Astrocyte (in vitro differentiated cells and primary cell): Measurements from ENCODE around the gene DENND1C. TPM values are rescaled to one million over a fixed set of nuclear protein-coding genes. Genes with fewer than 3 reads are reported as not detected.
A peak's percentile ranks its signal among the peaks of the same experiment; 100 is the strongest.

Experiments used
- DNase-seq: peaks from one replicate; pipeline ENCODE4 v3.0.0-alpha.2; 2010; ENCODE audit warnings: low read depth
- FAIRE-seq: peaks from 2 replicates; lab custom pipeline; 2011; peaks lifted over from hg19 to GRCh38; lab: Jason Lieb, UNC
- H2AFZ ChIP-seq: 2 replicates; pipeline ENCODE4 v1.6.0; 2012; ENCODE audit warnings: low read depth, low read length, inconsistent platforms
- H3K27ac ChIP-seq: 2 replicates; pipeline ENCODE4 v1.5.1; 2011; ENCODE audit warnings: low read depth, low read length, inconsistent platforms
- H3K27me3 ChIP-seq: 2 replicates; pipeline ENCODE4 v1.6.0; 2011; ENCODE audit warnings: low read length, inconsistent platforms; ENCODE audit not compliant: insufficient read depth
- H3K36me3 ChIP-seq: 2 replicates; pipeline ENCODE4 v1.5.1; 2011; ENCODE audit warnings: low read length, inconsistent platforms; ENCODE audit not compliant: insufficient read depth
- H3K4me1 ChIP-seq: 2 replicates; pipeline ENCODE4 v1.5.1; 2011; ENCODE audit warnings: low read length, inconsistent platforms; ENCODE audit not compliant: insufficient read depth
- H3K4me2 ChIP-seq: 2 replicates; pipeline ENCODE4 v1.6.0; 2012; ENCODE audit warnings: low read length, inconsistent platforms
- H3K4me3 ChIP-seq: 2 replicates; pipeline ENCODE4 v1.5.1; 2011; ENCODE audit warnings: low read depth, mild to moderate bottlenecking, low read length, inconsistent platforms; ENCODE audit not compliant: insufficient read depth
- H3K79me2 ChIP-seq: 2 replicates; pipeline ENCODE4 v1.6.0; 2012; ENCODE audit warnings: mild to moderate bottlenecking, low read length, inconsistent platforms; ENCODE audit not compliant: insufficient read depth
- H3K9ac ChIP-seq: 2 replicates; pipeline ENCODE4 v1.6.0; 2012; ENCODE audit warnings: mild to moderate bottlenecking, low read length, inconsistent platforms
- H3K9me3 ChIP-seq: 2 replicates; pipeline ENCODE4 v1.5.1; 2012; ENCODE audit warnings: low read depth, mild to moderate bottlenecking, low read length, inconsistent platforms; ENCODE audit not compliant: insufficient read depth
- H4K20me1 ChIP-seq: 2 replicates; pipeline ENCODE4 v1.6.0; 2012; ENCODE audit warnings: low read length, inconsistent platforms; ENCODE audit not compliant: insufficient read depth
- H3K27ac Mint-ChIP-seq: one replicate; pipeline ENCODE4 v1.8.0; 2021; ENCODE audit warnings: mild to moderate bottlenecking, mixed read lengths; ENCODE audit not compliant: unreplicated experiment
- H3K27me3 Mint-ChIP-seq: one replicate; pipeline ENCODE4 v1.8.0; 2021; ENCODE audit warnings: low read depth, mixed read lengths; ENCODE audit not compliant: unreplicated experiment
- H3K36me3 Mint-ChIP-seq: one replicate; pipeline ENCODE4 v1.8.0; 2021; ENCODE audit warnings: low read depth, mixed read lengths; ENCODE audit not compliant: unreplicated experiment
- H3K4me1 Mint-ChIP-seq: one replicate; pipeline ENCODE4 v1.8.0; 2021; ENCODE audit warnings: low read depth, mixed read lengths; ENCODE audit not compliant: unreplicated experiment
- H3K4me3 Mint-ChIP-seq: one replicate; pipeline ENCODE4 v1.8.0; 2021; ENCODE audit warnings: mild to moderate bottlenecking, moderate library complexity, mixed read lengths; ENCODE audit not compliant: unreplicated experiment
- H3K9me3 Mint-ChIP-seq: one replicate; pipeline ENCODE4 v1.8.0; 2021; ENCODE audit warnings: mild to moderate bottlenecking, mixed read lengths; ENCODE audit not compliant: unreplicated experiment
- EZH2 ChIP-seq: IDR thresholded peaks from 2 replicates; pipeline ENCODE4 v1.6.1; 2012; ENCODE audit warnings: mild to moderate bottlenecking, low read length, inconsistent platforms; ENCODE audit not compliant: insufficient read depth
- total RNA-seq: library from RNA; stranded (reverse); gene quantifications from 2 replicates; pipeline ENCODE4 v1.2.1, GENCODE V29; 2021
- TF ChIP-seq, protein P1 (sequence below): IDR thresholded peaks from 2 replicates; pipeline ENCODE4 v1.5.1; 2011; ENCODE audit warnings: low read depth, mild to moderate bottlenecking, inconsistent platforms, low read length, moderate library complexity; ENCODE audit not compliant: insufficient read depth

Gene DENND1C
- total RNA-seq, 1 donor from 2014 or later = not detected

DNA sequence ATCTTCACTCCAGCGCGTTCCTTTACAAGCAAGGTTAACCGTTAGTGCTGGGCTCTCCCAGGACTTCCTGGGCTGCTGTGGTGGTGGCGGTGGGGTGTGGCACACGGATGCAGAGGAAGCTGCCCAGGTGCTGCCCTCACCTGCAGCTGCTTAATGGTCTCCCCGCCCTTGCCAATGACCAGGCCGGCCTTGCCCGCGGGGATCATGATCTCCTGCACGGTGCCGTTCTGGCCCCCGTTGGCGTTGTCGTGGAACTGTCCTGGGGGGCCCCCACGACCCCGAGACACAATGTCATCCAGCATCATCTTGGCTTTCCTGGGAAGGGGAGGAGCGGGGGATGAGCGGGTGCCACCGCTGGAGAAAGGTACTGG, 63.0 kb downstream of the DENND1C start:
- no peak overlapping the region for H2AFZ ChIP-seq
- FAIRE-seq = no peak
- Mint-ChIP-seq H3K9me3 (no peaks in the 10 kb centered on the region), H3K27me3 (no peaks in the 10 kb centered on the region), H3K27ac (no peak overlapping the region), H3K4me1 (peaks cover 10% of the 10 kb centered on the region), H3K4me3 (no peak overlapping the region), H3K36me3 (peaks cover 6% of the 10 kb centered on the region)
- H3K4me2 ChIP-seq = no peak overlapping the region
- H3K9me3 ChIP-seq = no peaks in the 10 kb centered on the region
- H3K27me3 ChIP-seq = no peaks in the 10 kb centered on the region
- H4K20me1 ChIP-seq = peaks cover 64% of the 10 kb centered on the region
- no peak for DNase-seq
- H3K36me3 ChIP-seq = peaks cover 28% of the 10 kb centered on the region
- no peak overlapping the region for H3K27ac ChIP-seq
- H3K9ac ChIP-seq = no peak overlapping the region
- H3K4me1 ChIP-seq = peaks cover 11% of the 10 kb centered on the region
- H3K79me2 ChIP-seq = peaks cover 59% of the 10 kb centered on the region
- TF ChIP-seq, protein P1, sequence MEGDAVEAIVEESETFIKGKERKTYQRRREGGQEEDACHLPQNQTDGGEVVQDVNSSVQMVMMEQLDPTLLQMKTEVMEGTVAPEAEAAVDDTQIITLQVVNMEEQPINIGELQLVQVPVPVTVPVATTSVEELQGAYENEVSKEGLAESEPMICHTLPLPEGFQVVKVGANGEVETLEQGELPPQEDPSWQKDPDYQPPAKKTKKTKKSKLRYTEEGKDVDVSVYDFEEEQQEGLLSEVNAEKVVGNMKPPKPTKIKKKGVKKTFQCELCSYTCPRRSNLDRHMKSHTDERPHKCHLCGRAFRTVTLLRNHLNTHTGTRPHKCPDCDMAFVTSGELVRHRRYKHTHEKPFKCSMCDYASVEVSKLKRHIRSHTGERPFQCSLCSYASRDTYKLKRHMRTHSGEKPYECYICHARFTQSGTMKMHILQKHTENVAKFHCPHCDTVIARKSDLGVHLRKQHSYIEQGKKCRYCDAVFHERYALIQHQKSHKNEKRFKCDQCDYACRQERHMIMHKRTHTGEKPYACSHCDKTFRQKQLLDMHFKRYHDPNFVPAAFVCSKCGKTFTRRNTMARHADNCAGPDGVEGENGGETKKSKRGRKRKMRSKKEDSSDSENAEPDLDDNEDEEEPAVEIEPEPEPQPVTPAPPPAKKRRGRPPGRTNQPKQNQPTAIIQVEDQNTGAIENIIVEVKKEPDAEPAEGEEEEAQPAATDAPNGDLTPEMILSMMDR = no peak
- TF ChIP-seq EZH2 = no peak
- H3K4me3 ChIP-seq = no peak overlapping the region

DNA sequence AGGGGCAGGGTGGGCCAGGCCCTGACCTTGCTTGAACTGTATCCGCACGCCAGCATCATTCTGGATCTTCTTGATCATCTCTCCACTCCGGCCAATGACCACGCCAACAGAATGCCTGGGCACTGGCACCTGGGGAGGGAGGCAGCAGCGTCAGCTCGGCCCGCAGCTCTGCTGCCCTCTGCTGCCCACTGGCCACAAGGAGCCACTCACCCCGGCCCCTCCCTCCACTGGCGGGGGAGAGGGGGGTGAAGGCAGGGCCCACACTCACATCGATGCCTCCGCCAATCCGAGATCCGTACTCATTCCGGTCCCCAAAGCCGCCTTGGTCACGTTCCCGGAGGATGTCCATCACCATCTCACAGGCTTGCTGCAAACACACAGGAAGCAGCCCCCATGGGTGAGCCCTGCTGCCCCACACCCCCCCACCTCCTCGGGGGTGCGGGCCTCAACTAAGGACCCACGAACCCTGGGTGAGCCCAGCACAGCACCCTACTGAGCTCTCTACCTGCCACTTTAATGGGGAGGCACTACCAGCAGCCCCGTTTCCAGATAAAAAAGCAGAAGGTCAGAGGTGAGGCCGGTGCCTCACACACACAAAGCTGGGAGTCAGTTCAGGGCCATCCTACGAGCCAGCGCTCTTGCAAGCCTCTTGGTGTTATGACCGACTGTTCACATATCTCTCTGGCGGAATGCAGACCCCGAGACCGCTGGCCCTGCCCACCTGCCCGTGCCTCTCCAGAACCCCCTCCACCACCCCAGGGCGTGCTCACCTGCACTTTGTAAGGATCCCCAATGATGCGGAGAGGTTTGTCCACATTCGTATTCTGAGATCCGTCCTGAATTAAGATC, 63.6 kb downstream of the DENND1C start:
- H3K4me1 Mint-ChIP-seq = peaks cover 10% of the 10 kb centered on the region

More for the DNA sequence above, 63.6 kb downstream of the DENND1C start:
- no peaks in the 10 kb centered on the region for H3K27me3 ChIP-seq
- no peak overlapping the region for H3K27ac ChIP-seq
- DNase-seq (no peak), FAIRE-seq (no peak)
- H2AFZ ChIP-seq = no peak overlapping the region
- H3K27ac Mint-ChIP-seq = no peak overlapping the region
- TF ChIP-seq EZH2 = no peak
- TF ChIP-seq, protein P1 = peak; percentile 21
- H3K4me2 ChIP-seq = no peak overlapping the region
- no peak overlapping the region for H3K4me3 ChIP-seq
- peaks cover 28% of the 10 kb centered on the region for H3K36me3 ChIP-seq
- no peak overlapping the region for H3K4me3 Mint-ChIP-seq
- H3K9me3 Mint-ChIP-seq = no peaks in the 10 kb centered on the region
- peaks cover 58% of the 10 kb centered on the region for H4K20me1 ChIP-seq
- H3K4me1 ChIP-seq = peaks cover 6% of the 10 kb centered on the region
- H3K9me3 ChIP-seq = no peaks in the 10 kb centered on the region
- peaks cover 53% of the 10 kb centered on the region for H3K79me2 ChIP-seq
- peaks cover 6% of the 10 kb centered on the region for H3K36me3 Mint-ChIP-seq
- H3K27me3 Mint-ChIP-seq = no peaks in the 10 kb centered on the region
- no peak overlapping the region for H3K9ac ChIP-seq

Other genes with a start within 250 kb of the DENND1C start
- gene MLLT1, start 201.8 kb downstream of the DENND1C start, total RNA-seq = 41.6 and 46.0 TPM in 2 replicates
- not detected in 2 replicates for gene ACER1, start 148.2 kb downstream of the DENND1C start, total RNA-seq
- gene CLPP, start 120.3 kb downstream of the DENND1C start, total RNA-seq = 90.5 and 93.8 TPM in 2 replicates
- gene ALKBH7, start 109.0 kb downstream of the DENND1C start, total RNA-seq = 58.4 and 63.2 TPM in 2 replicates
- 2.8 and 3.0 TPM in 2 replicates for gene PSPN, start 105.9 kb downstream of the DENND1C start, total RNA-seq
- gene GTF2F1, start 88.6 kb downstream of the DENND1C start, total RNA-seq = 92.3 and 95.4 TPM in 2 replicates
- gene KHSRP, start 57.0 kb downstream of the DENND1C start, total RNA-seq = 273 and 297 TPM in 2 replicates
- gene SLC25A41, start 48.0 kb downstream of the DENND1C start, total RNA-seq = 0.55 and 0.75 TPM in 2 replicates
- 37.5 and 41.8 TPM in 2 replicates for gene SLC25A23, start 22.0 kb downstream of the DENND1C start, total RNA-seq
- gene CRB3, start 17.5 kb downstream of the DENND1C start, total RNA-seq = 1.2 and 1.6 TPM in 2 replicates
- gene TUBB4A, start 20.5 kb upstream of the DENND1C start, total RNA-seq = 0.75 and 1.7 TPM in 2 replicates
- gene TNFSF9, start 49.2 kb upstream of the DENND1C start, total RNA-seq = 2.3 and 2.4 TPM in 2 replicates
- 0.34 and 0.48 TPM in 2 replicates for gene CD70, start 109.4 kb upstream of the DENND1C start, total RNA-seq
- not detected in 2 replicates for gene TNFSF14, start 188.4 kb upstream of the DENND1C start, total RNA-seq
- gene C3, start 238.9 kb upstream of the DENND1C start, total RNA-seq = 0.77 and 2.4 TPM in 2 replicates